GM12878 (cell line): ENCODE data around the gene AGAP2. TPM values are rescaled to one million over a fixed set of nuclear protein-coding genes. Genes with fewer than 3 reads are reported as not detected.
A peak's percentile ranks its signal among the peaks of the same experiment; 100 is the strongest.
"Not testable (repeated sequence)": the region's sequence is repeated elsewhere in the genome, so short reads cannot be mapped to it uniquely, and the experiment has no call there.

Experiments used
- ATAC-seq: fragments of 200-7000 bp; cut with Tn5 transposase; 3 replicates; pipeline ENCODE4 v1.9.1; 2020; ENCODE audit warnings: mild to moderate bottlenecking, moderate library complexity
- BruUV-seq: library from RNA; stranded (reverse); fragments of 400-500 nt; replicated peaks from 2 replicates; lab custom pipeline; 2021; lab: Mats Ljungman, UMichigan
- CTCF ChIA-PET: fragments of 300-600 bp; sonication (Branson Sonifier 250); formaldehyde crosslinking; extraction: SDS; loops from one replicate; lab custom pipeline; 2021; ENCODE audit warnings: inconsistent platforms; lab: Yijun Ruan, JAX
- POLR2A ChIA-PET: fragments of 350-600 bp; formaldehyde crosslinking; extraction: SDS; loops from one replicate; lab custom pipeline; 2021; ENCODE audit warnings: inconsistent platforms; lab: Charles Lee
- RAD21 ChIA-PET: fragments of 300-600 bp; sonication (Branson Sonifier 250); formaldehyde crosslinking; loops from one replicate; lab custom pipeline; 2023; ENCODE audit warnings: antibody characterized with exemption; ENCODE audit not compliant: unreplicated experiment; lab: Charles Lee
- SMC1A ChIA-PET: fragments of 300-600 bp; sonication (Branson Sonifier 250); formaldehyde crosslinking; loops from one replicate; lab custom pipeline; 2023; ENCODE audit not compliant: unreplicated experiment, uncharacterized antibody; lab: Charles Lee
- DNase-seq: peaks from one replicate; pipeline ENCODE4 v3.0.0-alpha.2; 2011; ENCODE audit warnings: low read depth, low spot score
- FAIRE-seq: peaks from 3 replicates; lab custom pipeline; 2011; peaks lifted over from hg19 to GRCh38; lab: Jason Lieb, UNC
- H2AFZ ChIP-seq: 2 replicates; pipeline ENCODE4 v1.6.0; 2011; ENCODE audit warnings: low read depth, low read length, control low read depth; ENCODE audit not compliant: control insufficient read depth
- H3K27ac ChIP-seq: 2 replicates; pipeline ENCODE4 v1.5.1; 2011; ENCODE audit warnings: control low read depth; ENCODE audit not compliant: control insufficient read depth, insufficient read depth
- H3K27me3 ChIP-seq, 2 experiments: replicated peaks in 1 of 2; 2 replicates each; pipeline versions ENCODE4 v1.6.0 to v1.6.1; 2011; ENCODE audit warnings: low read length in 1 of 2; ENCODE audit not compliant: control insufficient read depth in 2 of 2, insufficient read depth in 2 of 2
- H3K36me3 ChIP-seq, 2 experiments: 2 replicates each; pipeline ENCODE4 v1.5.1; 2011; ENCODE audit warnings: low read length in 1 of 2; ENCODE audit not compliant: control insufficient read depth in 2 of 2, insufficient read depth in 2 of 2
- H3K4me1 ChIP-seq: 2 replicates; pipeline ENCODE4 v1.6.1; 2011; ENCODE audit warnings: mild to moderate bottlenecking, low read length, moderate library complexity, mixed read lengths; ENCODE audit not compliant: control insufficient read depth, insufficient read depth
- H3K4me2 ChIP-seq: 2 replicates; pipeline ENCODE4 v1.6.0; 2011; ENCODE audit warnings: control low read depth; ENCODE audit not compliant: control insufficient read depth, insufficient read depth
- H3K4me3 ChIP-seq: fragments of 200-600 bp; sonication (generic); 2 replicates; pipeline ENCODE4 v1.5.1; 2016
- H3K79me2 ChIP-seq: 2 replicates; pipeline ENCODE4 v1.6.0; 2011; ENCODE audit warnings: low read length; ENCODE audit not compliant: control insufficient read depth, insufficient read depth
- H3K9ac ChIP-seq: 2 replicates; pipeline ENCODE4 v1.8.0; 2011; ENCODE audit warnings: low read length, control low read depth, mixed read lengths; ENCODE audit not compliant: control insufficient read depth, insufficient read depth
- H3K9me3 ChIP-seq: replicated peaks from 3 replicates; pipeline ENCODE4 v1.5.1; 2011; ENCODE audit warnings: mild to moderate bottlenecking, low read length; ENCODE audit not compliant: control insufficient read depth, insufficient read depth
- H4K20me1 ChIP-seq: 2 replicates; pipeline ENCODE4 v1.6.0; 2011; ENCODE audit not compliant: control insufficient read depth, insufficient read depth
- CBX3 ChIP-seq: fragments of 200-600 bp; sonication (generic); IDR thresholded peaks from 2 replicates; pipeline ENCODE4 v1.6.1; 2016; ENCODE audit warnings: low read depth, borderline replicate concordance
- PML ChIP-seq: IDR thresholded peaks from 2 replicates; pipeline ENCODE4 v1.6.1; 2012; ENCODE audit warnings: low read length, inconsistent platforms
- POLR2A ChIP-seq: IDR thresholded peaks from 2 replicates; pipeline ENCODE4 v1.6.1; 2011; ENCODE audit warnings: low read depth, mild to moderate bottlenecking, low read length
- SMAD1 ChIP-seq: fragments of 450-650 bp; IDR thresholded peaks from 2 replicates; pipeline ENCODE4 v1.6.1; 2018; ENCODE audit warnings: mild to moderate bottlenecking, low read depth; ENCODE audit not compliant: partially characterized antibody
- STAT1 ChIP-seq: fragments of 450-650 bp; conservative IDR thresholded peaks from 2 replicates; pipeline ENCODE4 v1.6.1; 2014; ENCODE audit warnings: antibody characterized with exemption, mild to moderate bottlenecking
- ZZZ3 ChIP-seq: IDR thresholded peaks from 2 replicates; pipeline ENCODE4 v1.6.1; 2011; ENCODE audit warnings: low read depth; ENCODE audit not compliant: control insufficient read depth, insufficient read length
- WGBS: methylation state at CpG from one replicate; pipeline ENCODE4 v1.1.6; 2016; ENCODE audit warnings: low lambda C conversion rate; ENCODE audit not compliant: insufficient replicate concordance, insufficient coverage; ENCODE audit errors: missing lambda C conversion rate; 5-methylcytosine and 5-hydroxymethylcytosine counted together
- in situ Hi-C: fragments of 300-500 bp; cut with MboI; formaldehyde crosslinking; loops from 9 replicates; pipeline ENCODE4 v1.14.3; 2018; ENCODE audit warnings: mixed read lengths
- intact Hi-C: fragments of 100-400 bp; cut with micrococcal nuclease; formaldehyde crosslinking; loops from one replicate; pipeline ENCODE4 v1.14.2; 2022; ENCODE audit not compliant: unreplicated experiment
- polyA plus RNA-seq, 11 experiments: library from polyadenylated mRNA; depleted of rRNA in 4 of 11; unstranded in 6 of 11; stranded (reverse) in 5 of 11; fragments of >200 nt; fragmentation: Nextera tagmentation in 4 of 11; fragmentation: Illumina TruSeq in 1 of 11; extraction: Ambion mirVana in 4 of 11; extraction: Trizol in 1 of 11; gene quantifications; 1 replicate in 1 of 11; 2 replicates in 10 of 11; pipeline versions ENCODE4 v1.2.1 to v1.2.3, GENCODE V29; 2011 to 2016; ENCODE audit warnings: inconsistent platforms in 2 of 11, missing spikeins in 2 of 11, low read depth in 1 of 11
- total RNA-seq, 4 experiments: library from RNA; depleted of rRNA in 3 of 4; stranded (reverse); fragments of >200 nt in 3 of 4; fragmentation: Illumina TruSeq in 1 of 4; extraction: Trizol in 1 of 4; gene quantifications; 2 replicates each; pipeline versions ENCODE4 v1.2.1 to v1.2.3, GENCODE V29; 2013 to 2021
- TF ChIP-seq, protein P1 (sequence below): fragments of 450-650 bp; IDR thresholded peaks from 2 replicates; pipeline ENCODE4 v1.6.1; 2018; ENCODE audit warnings: mild to moderate bottlenecking, low read depth, moderate library complexity; ENCODE audit not compliant: partially characterized antibody

AGAP2 gene
- total and polyA plus RNA-seq, 10 of the 15 experiments (the other 5 are each of a cell fraction or from before 2014, with no cell fraction given): 0.29 to 19.8 (median 11.0) TPM

GRCh38 chr12:57721846-57722608, 16.5 kb downstream of the AGAP2 start:
- 96% methylated on average over 16 of the region's 16 CpGs for WGBS

GRCh38 chr12:57720606-57721595, 17.6 kb downstream of the AGAP2 start:
- RAD21 ChIA-PET: no interaction called here
- H3K27ac ChIP-seq: no peak overlapping the region
- H3K27me3 ChIP-seq: no peaks in the 10 kb centered on the region
- no peak for ATAC-seq
- no peaks in the 10 kb centered on the region for H3K4me1 ChIP-seq
- POLR2A ChIA-PET: no interaction called here
- H3K4me3 ChIP-seq: no peak overlapping the region
- BruUV-seq: TSS peak; percentile 75
- no peaks in the 10 kb centered on the region for H3K79me2 ChIP-seq
- no peak overlapping the region for H2AFZ ChIP-seq
- CTCF ChIA-PET: interaction anchor here (0.7 to 1.1 kb wide), 2 partner anchors 11 to 59 kb away, joined by 3 read pairs; no protein-coding TSS in a partner anchor
- TF ChIP-seq STAT1: no peak
- TF ChIP-seq POLR2A: peak; percentile 45
- no peak for TF ChIP-seq ZZZ3
- no peak for TF ChIP-seq CBX3
- no peak for TF ChIP-seq SMAD1
- TF ChIP-seq, protein P1, sequence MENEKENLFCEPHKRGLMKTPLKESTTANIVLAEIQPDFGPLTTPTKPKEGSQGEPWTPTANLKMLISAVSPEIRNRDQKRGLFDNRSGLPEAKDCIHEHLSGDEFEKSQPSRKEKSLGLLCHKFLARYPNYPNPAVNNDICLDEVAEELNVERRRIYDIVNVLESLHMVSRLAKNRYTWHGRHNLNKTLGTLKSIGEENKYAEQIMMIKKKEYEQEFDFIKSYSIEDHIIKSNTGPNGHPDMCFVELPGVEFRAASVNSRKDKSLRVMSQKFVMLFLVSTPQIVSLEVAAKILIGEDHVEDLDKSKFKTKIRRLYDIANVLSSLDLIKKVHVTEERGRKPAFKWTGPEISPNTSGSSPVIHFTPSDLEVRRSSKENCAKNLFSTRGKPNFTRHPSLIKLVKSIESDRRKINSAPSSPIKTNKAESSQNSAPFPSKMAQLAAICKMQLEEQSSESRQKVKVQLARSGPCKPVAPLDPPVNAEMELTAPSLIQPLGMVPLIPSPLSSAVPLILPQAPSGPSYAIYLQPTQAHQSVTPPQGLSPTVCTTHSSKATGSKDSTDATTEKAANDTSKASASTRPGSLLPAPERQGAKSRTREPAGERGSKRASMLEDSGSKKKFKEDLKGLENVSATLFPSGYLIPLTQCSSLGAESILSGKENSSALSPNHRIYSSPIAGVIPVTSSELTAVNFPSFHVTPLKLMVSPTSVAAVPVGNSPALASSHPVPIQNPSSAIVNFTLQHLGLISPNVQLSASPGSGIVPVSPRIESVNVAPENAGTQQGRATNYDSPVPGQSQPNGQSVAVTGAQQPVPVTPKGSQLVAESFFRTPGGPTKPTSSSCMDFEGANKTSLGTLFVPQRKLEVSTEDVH: no peak
- no peak for TF ChIP-seq PML
- SMC1A ChIA-PET: no interaction called here
- H3K9me3 ChIP-seq: no peaks in the 10 kb centered on the region
- no peak overlapping the region for H3K9ac ChIP-seq
- H3K36me3 ChIP-seq: peaks cover 11 to 16% of the 10 kb centered on the region in 2 experiments
- H3K4me2 ChIP-seq: no peak overlapping the region
- in situ Hi-C loops (no loop called here), intact Hi-C loops (no loop called here)
- FAIRE-seq: no peak
- DNase-seq: no peak
- H4K20me1 ChIP-seq: no peaks in the 10 kb centered on the region
- WGBS: 85% methylated on average over 11 of the region's 11 CpGs

More at GRCh38 chr12:57721846-57722608, 16.5 kb downstream of the AGAP2 start:
- POLR2A ChIA-PET: interaction anchor here (0.7 kb wide), 1 partner anchor 12 kb away, joined by 3 read pairs; no protein-coding TSS in a partner anchor
- H3K27ac ChIP-seq, H3K4me2 ChIP-seq, FAIRE-seq, DNase-seq, H3K27me3 ChIP-seq, H3K4me1 ChIP-seq, intact Hi-C loops, ATAC-seq, RAD21 ChIA-PET, H4K20me1 ChIP-seq, BruUV-seq, H3K79me2 ChIP-seq, H2AFZ ChIP-seq, in situ Hi-C loops, H3K4me3 ChIP-seq, H3K9me3 ChIP-seq, H3K9ac ChIP-seq: not testable (repeated sequence)
- 0 out of 2 replicates have a peak, but pooled peaks have one; percentile 0 for TF ChIP-seq POLR2A
- CTCF ChIA-PET: interaction anchor here (1.1 kb wide), 1 partner anchor 10 kb away, joined by 3 read pairs; no protein-coding TSS in a partner anchor
- H3K36me3 ChIP-seq: peaks cover 5 to 16% of the 10 kb centered on the region in 2 experiments
- SMC1A ChIA-PET: interaction anchor here (0.7 kb wide), 1 partner anchor 20 kb away, joined by 3 read pairs; no protein-coding TSS in a partner anchor
